Thymus (tissue), 14 donors: ENCODE measurements around the gene PDE6C. TPM values are rescaled to one million over a fixed set of nuclear protein-coding genes. Genes with fewer than 3 reads are reported as not detected.

ENCODE experiments used
- DNase-seq, 9 donors: peaks; one replicate each; pipeline ENCODE4 v3.0.0-alpha.2; 2013; ENCODE audit warnings: low spot score in 9 of 9, low read depth in 6 of 9, missing footprints in 1 of 9
- H3K27ac ChIP-seq, 2 donors: one replicate each; pipeline ENCODE4 v1.5.1; 2013; ENCODE audit warnings: control low read depth in 1 of 2, low read depth in 1 of 2, low read length in 1 of 2, mild to moderate bottlenecking in 1 of 2, moderate library complexity in 1 of 2
- H3K27me3 ChIP-seq, 2 donors: one replicate each; pipeline ENCODE4 v1.5.1; 2013; ENCODE audit warnings: low read length in 1 of 2; ENCODE audit not compliant: control insufficient read depth in 2 of 2, insufficient read depth in 1 of 2
- H3K36me3 ChIP-seq, 2 donors: one replicate each; pipeline ENCODE4 v1.5.1; 2013; ENCODE audit warnings: low read length in 1 of 2, mild to moderate bottlenecking in 1 of 2, moderate library complexity in 1 of 2; ENCODE audit not compliant: control insufficient read depth in 2 of 2, insufficient read depth in 2 of 2
- H3K4me1 ChIP-seq, 2 donors: one replicate each; pipeline ENCODE4 v1.5.1; 2013; ENCODE audit warnings: low read length in 2 of 2; ENCODE audit not compliant: control insufficient read depth in 2 of 2, insufficient read depth in 2 of 2
- H3K4me3 ChIP-seq, 2 donors: one replicate each; pipeline ENCODE4 v1.5.1; 2013; ENCODE audit warnings: low read length in 2 of 2, control low read depth in 1 of 2, mild to moderate bottlenecking in 1 of 2
- H3K9me3 ChIP-seq, 2 donors: one replicate each; pipeline ENCODE4 v1.5.1; 2013; ENCODE audit warnings: low read length in 1 of 2, mild to moderate bottlenecking in 1 of 2; ENCODE audit not compliant: control insufficient read depth in 2 of 2, insufficient read depth in 1 of 2
- WGBS: extraction: QIAGEN DNeasy Blood & Tissue Kit; methylation state at CpG from one replicate; pipeline ENCODE4 v1.1.7; 2013; 5-methylcytosine and 5-hydroxymethylcytosine counted together
- long read RNA-seq, 10 donors: transcript quantifications; one replicate each; lab custom pipeline, GENCODE V29; 2026
- polyA plus RNA-seq: library from polyadenylated mRNA; stranded (reverse); fragments of 200-250 nt; gene quantifications from one replicate; pipeline ENCODE4 v1.2.3, GENCODE V29; 2013
- total RNA-seq: library from RNA; stranded (reverse); fragments of 120-200 nt; gene quantifications from one replicate; pipeline ENCODE4 v1.2.4, GENCODE V29; 2013
- donor health status: healthy.

The PDE6C gene
- total RNA-seq (not detected), polyA plus RNA-seq (0.18 TPM)
- long read RNA-seq, donor 1, result 0 reads
- long read RNA-seq, donor 2, result 0 reads
- long read RNA-seq, donor 3, partial matches to known transcripts, result 103 of 125 reads
- long read RNA-seq, donor 3, other reads (novel, unspliced or antisense), result 22 of 125 reads
- long read RNA-seq, donor 4, result 0 reads
- long read RNA-seq, donor 5, result 0 reads
- long read RNA-seq, donor 6, result 0 reads
- long read RNA-seq, donor 7, result 0 reads
- long read RNA-seq, donor 8, result 0 reads
- long read RNA-seq, donor 9, result 0 reads
- long read RNA-seq, donor 10, result 0 reads

DNA sequence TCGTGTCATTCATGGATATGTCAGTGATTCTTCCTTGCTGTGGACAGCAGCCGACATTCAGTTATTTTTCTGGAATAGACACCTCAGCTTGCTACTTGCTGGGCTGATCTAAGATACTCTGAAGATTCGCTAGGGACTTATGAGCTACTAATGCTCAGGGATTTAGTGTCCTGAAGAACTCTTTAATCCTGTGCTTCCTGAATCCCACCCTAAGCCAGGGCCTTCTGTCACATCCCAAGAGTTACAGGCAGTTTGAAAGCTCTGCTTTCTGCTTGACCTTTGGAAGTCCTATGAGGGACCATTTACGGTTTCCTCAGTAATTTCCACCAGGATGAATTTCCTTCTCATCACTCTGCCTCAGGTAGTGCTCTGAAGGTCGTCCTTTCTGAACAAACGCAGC, at the start of gene PDE6C:
TSS of gene PDE6C (plus strand) at position 227 of the 400 bp plus-strand sequence. CDS start 189 bp downstream, outside the sequence.
- no peak within 1 kb of the TSS for H3K27ac ChIP-seq
- no peaks in the 10 kb centered on the region for H3K9me3 ChIP-seq
- no peaks in the 10 kb centered on the region for H3K36me3 ChIP-seq
- no peaks in the 10 kb centered on the region for H3K4me1 ChIP-seq
- no peak within 1 kb of the TSS for H3K4me3 ChIP-seq
- DNase-seq, result no peak
- H3K27me3 ChIP-seq, result peaks cover 0 to 2% of the 10 kb centered on the region in 2 donors
- 97% methylated on average over 6 of the region's 6 CpGs for whole genome bisulfite sequencing

- Histone ChIP-seq H3K27me3 (peaks cover 29 to 52% of the 10 kb centered on the region in 2 donors), H3K27ac (no peak overlapping the region), H3K36me3 (no peaks in the 10 kb centered on the region), H3K9me3 (no peaks in the 10 kb centered on the region), H3K4me3 (no peak overlapping the region), H3K4me1 (no peaks in the 10 kb centered on the region)
- DNase-seq, result no peak
- 64% methylated on average over 3 of the region's 3 CpGs for whole genome bisulfite sequencing
Observed at GRCh38 chr10:93565446-93565845, 46.9 kb upstream of the PDE6C start.

DNA sequence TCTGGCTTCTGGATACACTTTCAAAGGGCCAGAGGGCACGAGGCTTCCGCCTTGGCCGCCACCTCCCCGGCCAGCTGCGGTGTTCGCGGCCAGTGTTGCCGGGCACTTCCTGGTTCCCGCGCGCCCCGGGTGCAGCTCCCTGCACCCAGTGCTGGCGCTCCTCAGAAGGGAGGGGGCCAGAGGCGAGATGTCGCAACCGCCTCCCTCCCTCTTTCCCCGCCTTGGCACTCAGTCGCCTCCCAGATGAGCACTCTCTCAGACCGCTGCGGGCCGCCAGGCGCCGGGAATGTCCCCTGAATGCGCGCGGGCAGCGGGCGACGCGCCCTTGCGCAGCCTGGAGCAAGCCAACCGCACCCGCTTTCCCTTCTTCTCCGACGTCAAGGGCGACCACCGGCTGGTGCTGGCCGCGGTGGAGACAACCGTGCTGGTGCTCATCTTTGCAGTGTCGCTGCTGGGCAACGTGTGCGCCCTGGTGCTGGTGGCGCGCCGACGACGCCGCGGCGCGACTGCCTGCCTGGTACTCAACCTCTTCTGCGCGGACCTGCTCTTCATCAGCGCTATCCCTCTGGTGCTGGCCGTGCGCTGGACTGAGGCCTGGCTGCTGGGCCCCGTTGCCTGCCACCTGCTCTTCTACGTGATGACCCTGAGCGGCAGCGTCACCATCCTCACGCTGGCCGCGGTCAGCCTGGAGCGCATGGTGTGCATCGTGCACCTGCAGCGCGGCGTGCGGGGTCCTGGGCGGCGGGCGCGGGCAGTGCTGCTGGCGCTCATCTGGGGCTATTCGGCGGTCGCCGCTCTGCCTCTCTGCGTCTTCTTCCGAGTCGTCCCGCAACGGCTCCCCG, 45.7 kb upstream of the PDE6C start, which contains the start of gene FFAR4:
TSS of gene FFAR4 (plus strand) at position 231 of the 842 bp plus-strand sequence. CDS start at position 287, 56 bp downstream.
- WGBS, result 5% methylated on average over 85 of the region's 85 CpGs

GRCh38 chr10:93567277-93568104, 44.8 kb upstream of the PDE6C start:
- H3K27ac ChIP-seq, result no peak overlapping the region
- WGBS, result 23% methylated on average over 33 of the region's 33 CpGs
- H3K36me3 ChIP-seq, result no peaks in the 10 kb centered on the region
- no peak for DNase-seq
- no peak overlapping the region for H3K4me3 ChIP-seq
- H3K9me3 ChIP-seq, result no peaks in the 10 kb centered on the region
- H3K4me1 ChIP-seq, result no peaks in the 10 kb centered on the region
- peaks cover 29 to 61% of the 10 kb centered on the region in 2 donors for H3K27me3 ChIP-seq

More for the DNA sequence above, 45.7 kb upstream of the PDE6C start, which contains the start of gene FFAR4:
- Histone ChIP-seq H3K4me3 (no peak within 1 kb of the TSS), H3K27ac (no peak within 1 kb of the TSS), H3K27me3 (peaks cover 29 to 57% of the 10 kb centered on the region in 2 donors), H3K9me3 (no peaks in the 10 kb centered on the region), H3K4me1 (no peaks in the 10 kb centered on the region), H3K36me3 (no peaks in the 10 kb centered on the region)
- no peak for DNase-seq

GRCh38 chr10:93568105-93568390, 44.3 kb upstream of the PDE6C start:
- Histone ChIP-seq H3K36me3 (no peaks in the 10 kb centered on the region), H3K4me1 (peaks cover 3% of the 10 kb centered on the region in 2 donors), H3K27ac (no peak overlapping the region), H3K4me3 (no peak overlapping the region), H3K27me3 (peaks cover 29 to 64% of the 10 kb centered on the region in 2 donors), H3K9me3 (no peaks in the 10 kb centered on the region)
- 18% methylated on average over 21 of the region's 21 CpGs for WGBS
- no peak for DNase-seq

- peaks cover 3 to 6% of the 10 kb centered on the region in 2 donors for H3K4me1 ChIP-seq
- DNase-seq, result no peak
- no peaks in the 10 kb centered on the region for H3K9me3 ChIP-seq
- H3K27ac ChIP-seq, result no peak overlapping the region
- WGBS, result 93% methylated on average over 3 of the region's 3 CpGs
- no peaks in the 10 kb centered on the region for H3K36me3 ChIP-seq
- H3K4me3 ChIP-seq, result no peak overlapping the region
- H3K27me3 ChIP-seq, result peaks cover 27 to 60% of the 10 kb centered on the region in 2 donors
Observed at GRCh38 chr10:93570383-93570782, 42.0 kb upstream of the PDE6C start.

- Histone ChIP-seq H3K4me1 (peaks cover 3 to 6% of the 10 kb centered on the region in 2 donors), H3K36me3 (no peaks in the 10 kb centered on the region), H3K4me3 (no peak overlapping the region), H3K9me3 (no peaks in the 10 kb centered on the region), H3K27ac (no peak overlapping the region), H3K27me3 (peaks cover 6 to 38% of the 10 kb centered on the region in 2 donors)
- DNase-seq, result no peak
- 97% methylated on average over 2 of the region's 2 CpGs for WGBS
Observed at GRCh38 chr10:93572606-93573005, 39.7 kb upstream of the PDE6C start.

- Histone ChIP-seq H3K4me1 (peaks cover 3 to 6% of the 10 kb centered on the region in 2 donors), H3K4me3 (no peak overlapping the region), H3K9me3 (no peaks in the 10 kb centered on the region), H3K27me3 (peaks cover under 1 to 31% of the 10 kb centered on the region in 2 donors), H3K36me3 (no peaks in the 10 kb centered on the region), H3K27ac (no peak overlapping the region)
- WGBS, result 7% methylated on average over 10 of the region's 10 CpGs
- DNase-seq, result no peak
Observed at GRCh38 chr10:93573051-93573909, 39.1 kb upstream of the PDE6C start.
